Umbilical cord (tissue), 2 donors: ENCODE data around the gene PABPC1L2A. TPM values are rescaled to one million over a fixed set of nuclear protein-coding genes. Genes with fewer than 3 reads are reported as not detected.
A peak's percentile ranks its signal among the peaks of the same experiment; 100 is the strongest.
"Not testable (repeated sequence)": the region's sequence is repeated elsewhere in the genome, so short reads cannot be mapped to it uniquely, and the experiment has no call there.

Source experiments
- DNase-seq: peaks from one replicate; pipeline ENCODE4 v3.0.0-alpha.2; 2015; ENCODE audit warnings: low spot score
- total RNA-seq: library from RNA; depleted of rRNA; stranded (reverse); fragments of >200 nt; gene quantifications from one replicate; pipeline ENCODE4 v1.2.3, GENCODE V29; 2014; ENCODE audit warnings: low replicate concordance; ENCODE audit not compliant: insufficient read depth

PABPC1L2A gene
- total RNA-seq = not detected

GRCh38 chrX:73079024-73079562 is at the start of gene PABPC1L2A:
Gene PABPC1L2A (minus strand): TSS chrX:73079512. CDS start chrX:73079386, 126 bp downstream.
- not testable (repeated sequence) for DNase-seq

- DNase-seq = peak; percentile 5
Measured at GRCh38 chrX:73127700-73128241, 48.5 kb upstream of the PABPC1L2A start.

- DNase-seq = no peak
Measured at GRCh38 chrX:73126240-73126639, 46.9 kb upstream of the PABPC1L2A start.

DNA sequence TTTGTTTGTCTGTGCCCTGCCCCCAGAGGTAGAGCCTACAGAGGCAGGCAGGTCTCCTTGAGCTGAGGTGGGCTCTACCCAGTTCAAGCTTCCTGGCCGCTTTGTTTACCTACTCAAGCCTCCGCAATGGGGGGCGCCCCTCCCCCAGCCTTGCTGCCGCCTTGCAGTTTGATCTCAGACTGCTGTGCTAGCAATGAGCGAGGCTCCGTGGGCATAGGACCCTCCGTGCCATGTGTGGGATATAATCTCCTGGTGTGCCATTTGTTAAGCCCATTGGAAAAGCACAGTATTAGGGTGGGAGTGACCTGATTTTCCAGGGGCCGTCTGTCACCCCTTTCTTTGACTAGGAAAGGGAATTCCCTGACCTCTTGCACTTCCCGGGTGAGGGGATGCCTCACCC is 20.2 kb upstream of the PABPC1L2A start:
- not testable (repeated sequence) for DNase-seq

- DNase-seq = not testable (repeated sequence)
Measured at GRCh38 chrX:73086766-73087165, 7.5 kb upstream of the PABPC1L2A start.

GRCh38 chrX:73079884-73080283 is 572 bp upstream of the PABPC1L2A start:
- not testable (repeated sequence) for DNase-seq

GRCh38 chrX:73078597-73078996 is 715 bp downstream of the PABPC1L2A start:
- DNase-seq = not testable (repeated sequence)

- DNase-seq = no peak
Measured at GRCh38 chrX:73076838-73077237, 2.5 kb downstream of the PABPC1L2A start.

GRCh38 chrX:73069365-73070035 is 9.8 kb downstream of the PABPC1L2A start:
- no peak for DNase-seq

DNA sequence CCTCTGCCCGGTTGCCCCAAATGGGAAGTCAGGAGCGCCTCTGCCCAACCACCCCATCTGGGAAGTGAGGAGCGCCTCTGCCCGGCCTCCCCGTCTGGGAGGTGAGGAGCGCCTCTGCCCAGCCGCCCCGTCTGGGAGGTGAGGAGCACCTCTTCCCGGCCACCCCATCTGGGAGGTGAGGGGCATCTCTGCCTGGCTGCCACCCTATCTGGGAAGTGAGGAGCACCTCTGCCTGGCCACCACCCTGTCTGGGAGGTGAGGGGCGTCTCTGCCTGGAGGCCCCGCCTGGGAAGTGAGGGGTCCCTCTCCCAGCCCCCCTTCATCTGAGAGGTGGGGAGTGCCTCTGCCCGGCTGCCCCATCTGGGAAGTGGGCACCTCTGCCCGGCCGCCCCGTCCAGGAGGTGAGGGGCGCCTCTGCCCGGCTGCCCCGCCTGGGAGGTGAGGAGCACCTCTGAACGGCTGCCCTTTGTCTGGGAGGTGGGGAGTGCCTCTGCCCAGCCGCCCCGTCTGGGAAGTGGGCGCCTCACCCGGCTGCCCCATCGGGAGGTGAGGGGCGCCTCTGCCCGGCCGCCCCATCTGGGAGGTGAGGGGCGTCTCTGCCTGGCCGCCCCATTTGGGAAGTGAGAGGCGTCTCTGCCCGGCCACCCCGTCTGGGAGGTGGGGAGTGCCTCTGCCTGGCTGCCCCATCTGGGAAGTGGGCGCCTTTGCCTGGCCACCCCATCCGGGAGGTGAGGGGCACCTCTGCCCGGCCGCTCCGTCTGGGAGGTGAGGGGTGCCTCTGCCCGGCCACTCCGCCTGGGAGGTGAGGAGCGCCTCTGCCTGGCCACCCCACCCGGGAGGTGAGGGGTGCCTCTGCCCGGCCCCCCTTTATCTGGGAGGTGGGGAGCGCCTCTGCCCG is 10.6 kb downstream of the PABPC1L2A start:
- no peak for DNase-seq

- DNase-seq = not testable (repeated sequence)
Measured at GRCh38 chrX:73067761-73068466, 11.4 kb downstream of the PABPC1L2A start.

- no peak for DNase-seq
Measured at GRCh38 chrX:73028876-73029275, 50.4 kb downstream of the PABPC1L2A start.

Other genes with a start within 250 kb of the PABPC1L2A start
- not detected for gene FAM236C, start 166.9 kb downstream of the PABPC1L2A start, total RNA-seq
- not detected for gene FAM236A, start 141.3 kb downstream of the PABPC1L2A start, total RNA-seq
- not detected for gene DMRTC1, start 135.7 kb downstream of the PABPC1L2A start, total RNA-seq
- gene PABPC1L2B, start 76.6 kb downstream of the PABPC1L2A start, total RNA-seq = 1.2 TPM
- 0.48 TPM for gene NAP1L2, start 135.3 kb upstream of the PABPC1L2A start, total RNA-seq